GM19468 (cell line): ENCODE data around the gene MED20.

Experiments used
- ATAC-seq: cut with Tn5 transposase; IDR thresholded peaks from one replicate; pipeline ENCODE4 v1.9.1; 2021; ENCODE audit warnings: mild to moderate bottlenecking, moderate library complexity, moderate number of reproducible peaks; ENCODE audit not compliant: unreplicated experiment; ENCODE audit errors: extremely low read depth

Gene MED20

GRCh38 chr6:41941280-41942066 lies 20.5 kb upstream of the MED20 start, which contains the start of gene CCND3:
Gene CCND3 (minus strand): TSS chr6:41941808. CDS start chr6:41941649, 159 bp downstream.
- peak; percentile 95 for ATAC-seq

- no peak for ATAC-seq
These were observed 19.9 kb upstream of the MED20 start for GRCh38 chr6:41940759-41941279.

DNA sequence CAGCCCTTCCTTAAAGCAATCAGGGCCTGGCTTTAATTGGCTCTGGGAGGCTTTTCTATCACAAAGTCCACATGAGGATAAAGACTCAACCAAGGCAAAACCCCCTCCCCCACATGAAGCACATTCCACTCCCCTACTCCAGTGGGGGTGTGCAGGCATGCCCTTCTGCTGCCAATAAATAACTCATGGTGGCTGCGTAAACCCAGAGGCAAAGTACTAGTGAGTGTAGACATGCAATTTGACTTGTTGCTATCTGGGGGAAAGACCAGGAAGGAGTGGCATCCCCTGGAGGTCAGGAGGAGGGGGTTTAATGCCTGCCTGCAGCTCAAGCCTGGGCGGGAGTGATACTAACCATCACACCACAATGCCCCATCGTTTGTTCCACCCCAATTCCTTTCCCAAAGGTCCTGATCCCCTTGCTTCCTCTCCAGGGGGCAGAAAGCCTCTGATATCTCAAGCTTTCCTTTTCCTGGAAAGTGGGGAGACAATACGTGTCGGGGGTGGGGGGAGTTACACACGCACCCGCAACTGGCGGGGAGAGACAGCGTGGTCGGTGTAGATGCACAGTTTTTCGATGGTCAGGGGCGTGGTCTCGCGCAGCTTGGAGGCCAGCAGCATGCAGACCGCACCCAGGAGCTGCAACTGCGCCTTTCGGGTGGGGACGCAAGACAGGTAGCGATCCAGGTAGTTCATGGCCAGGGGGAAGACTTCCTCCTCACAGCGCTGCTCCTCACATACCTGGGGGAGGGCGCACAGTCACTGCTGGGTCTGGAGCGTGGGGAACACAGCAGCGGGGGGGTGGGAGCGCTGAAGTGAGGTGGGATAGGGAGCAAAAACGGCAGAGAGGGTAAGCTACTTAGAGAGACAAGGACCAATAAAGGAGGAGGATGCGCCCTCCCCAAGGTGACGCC lies 19.2 kb upstream of the MED20 start:
- no peak for ATAC-seq

- ATAC-seq: no peak
These were observed 18.4 kb upstream of the MED20 start for GRCh38 chr6:41939176-41939847.

DNA sequence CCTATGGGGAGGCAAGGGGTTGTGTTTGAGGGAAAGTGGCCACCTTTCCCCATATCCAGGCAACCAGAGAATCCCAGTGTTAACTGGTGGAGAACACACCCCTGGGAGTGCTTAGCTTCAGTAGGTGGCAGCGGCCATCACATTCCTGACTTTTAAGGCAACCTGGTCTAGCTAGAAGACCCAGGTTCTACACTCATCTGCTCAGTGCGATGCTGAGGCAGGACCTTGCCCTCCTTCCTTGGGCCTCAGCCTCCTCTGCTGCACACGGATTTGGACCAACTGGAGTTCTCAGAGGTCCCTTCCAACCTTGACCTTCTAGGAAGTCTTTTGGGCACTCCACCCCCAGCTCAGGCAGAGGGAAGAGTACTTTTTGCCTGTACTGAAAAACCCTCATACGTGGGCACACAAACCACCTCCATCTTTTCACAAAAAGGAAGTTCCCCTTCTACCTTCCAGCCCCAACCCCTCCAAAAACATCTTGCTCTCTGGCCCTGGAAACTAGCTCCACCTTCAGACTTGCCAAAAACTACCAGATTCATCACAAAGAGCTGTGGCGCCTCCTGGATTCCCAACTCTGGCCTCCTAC lies 17.7 kb upstream of the MED20 start:
- ATAC-seq: no peak

- no peak for ATAC-seq
These were observed 17.1 kb upstream of the MED20 start for GRCh38 chr6:41937861-41938574.

GRCh38 chr6:41937472-41937860 lies 16.5 kb upstream of the MED20 start:
- ATAC-seq: no peak

- ATAC-seq: peak; percentile 42
These were observed 15.3 kb upstream of the MED20 start for GRCh38 chr6:41936073-41936837.

- no peak for ATAC-seq
These were observed 14.7 kb upstream of the MED20 start for GRCh38 chr6:41935685-41936072.

DNA sequence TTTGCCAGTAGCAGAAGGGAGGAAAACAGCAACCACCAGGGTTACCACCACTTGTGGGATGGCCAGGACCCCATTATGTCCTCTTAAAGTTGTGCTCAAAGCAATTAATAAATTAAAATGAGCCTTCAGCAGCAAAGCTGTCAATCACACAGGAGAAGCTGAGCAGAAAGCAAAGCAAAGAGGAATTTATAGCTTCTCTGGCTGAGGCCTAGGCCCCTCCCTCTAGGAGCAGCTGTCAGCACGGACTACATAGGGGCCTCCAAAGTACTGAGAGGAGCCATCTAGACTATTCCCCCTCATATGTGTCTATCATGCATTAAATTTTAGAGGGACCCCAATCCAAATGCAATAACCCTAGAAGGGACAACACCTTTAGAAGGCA lies 14.2 kb upstream of the MED20 start:
- ATAC-seq: no peak

DNA sequence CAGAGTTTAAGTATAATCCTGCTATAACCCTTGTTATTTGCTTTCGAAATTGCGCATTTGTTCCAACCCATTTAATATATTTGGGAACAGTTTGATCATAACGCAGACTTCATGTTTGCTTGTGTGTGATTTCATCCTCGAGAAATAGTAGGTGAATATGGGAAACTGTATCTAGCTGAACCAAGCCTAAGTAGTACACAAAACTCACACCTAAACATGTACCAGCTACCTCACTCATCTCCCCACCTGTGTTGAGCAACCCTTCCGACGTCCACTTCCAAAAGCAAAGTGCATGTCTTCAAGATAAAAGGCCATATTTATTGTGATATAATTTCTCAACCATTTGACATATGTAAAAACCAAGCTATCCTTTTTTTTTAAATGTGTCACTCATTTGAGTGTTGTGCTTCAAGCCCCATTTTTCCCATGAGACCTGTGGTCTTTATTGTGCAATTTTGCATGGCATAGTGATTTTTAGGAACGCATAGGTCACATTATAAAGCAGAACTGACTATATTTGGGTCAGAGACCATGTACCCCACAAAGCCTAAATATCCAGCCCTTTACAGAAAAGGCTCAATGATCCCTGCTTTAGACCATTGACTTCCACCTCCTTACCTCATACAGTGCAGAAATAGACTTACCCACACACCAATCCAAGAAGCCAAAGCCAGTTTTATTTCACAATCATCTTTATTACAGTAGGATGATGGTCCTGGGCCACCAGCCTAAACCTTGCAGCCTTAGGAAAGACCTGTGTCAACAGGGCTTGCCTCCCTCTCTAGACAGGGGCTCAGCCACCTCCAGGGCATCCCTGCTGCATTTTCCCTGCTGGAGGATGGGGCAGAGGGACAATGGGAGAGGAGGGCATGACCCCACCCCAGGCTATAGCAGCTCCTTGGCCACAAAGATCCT lies 13.6 kb upstream of the MED20 start:
- no peak for ATAC-seq

- no peak for ATAC-seq
These were observed 11.4 kb upstream of the MED20 start for GRCh38 chr6:41932378-41932777.

DNA sequence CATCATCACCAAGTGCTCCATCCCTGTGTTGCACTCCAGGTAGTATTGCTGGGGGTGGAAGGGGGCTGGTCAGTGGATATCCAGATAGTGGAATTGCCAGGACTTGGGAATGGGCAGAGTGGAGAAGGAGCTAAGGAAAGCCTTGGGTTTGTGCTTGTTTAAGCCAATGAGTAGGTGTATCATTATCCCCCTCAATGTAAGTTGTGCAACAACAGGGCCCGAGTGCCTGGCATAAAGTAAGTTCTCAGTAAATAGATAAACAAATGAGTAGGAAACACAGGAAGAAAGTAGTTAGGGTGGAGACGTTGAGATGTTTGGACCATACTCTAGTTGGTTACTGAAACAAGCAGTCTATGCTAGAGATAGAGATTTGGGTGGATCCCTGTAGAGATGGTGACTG lies 10.9 kb upstream of the MED20 start:
- ATAC-seq: no peak

GRCh38 chr6:41929924-41930323 lies 9.0 kb upstream of the MED20 start:
- no peak for ATAC-seq

DNA sequence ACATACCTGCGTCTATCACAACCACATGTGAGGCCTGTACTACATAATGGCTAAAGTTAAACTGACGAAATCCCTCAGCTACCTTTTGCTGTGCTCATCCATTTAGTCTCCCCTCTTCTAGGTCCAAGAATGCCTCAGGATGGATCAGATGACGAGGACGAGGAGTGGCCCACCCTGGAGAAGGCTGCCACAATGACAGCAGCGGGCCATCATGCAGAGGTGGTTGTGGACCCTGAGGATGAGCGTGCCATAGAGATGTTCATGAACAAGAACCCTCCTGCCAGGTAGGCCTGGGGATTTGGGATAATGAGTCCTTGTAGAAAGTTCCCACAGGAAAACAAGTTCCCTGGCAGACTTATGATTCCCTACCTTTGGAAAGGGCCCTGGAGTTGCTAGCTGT lies 6.3 kb upstream of the MED20 start:
- no peak for ATAC-seq

DNA sequence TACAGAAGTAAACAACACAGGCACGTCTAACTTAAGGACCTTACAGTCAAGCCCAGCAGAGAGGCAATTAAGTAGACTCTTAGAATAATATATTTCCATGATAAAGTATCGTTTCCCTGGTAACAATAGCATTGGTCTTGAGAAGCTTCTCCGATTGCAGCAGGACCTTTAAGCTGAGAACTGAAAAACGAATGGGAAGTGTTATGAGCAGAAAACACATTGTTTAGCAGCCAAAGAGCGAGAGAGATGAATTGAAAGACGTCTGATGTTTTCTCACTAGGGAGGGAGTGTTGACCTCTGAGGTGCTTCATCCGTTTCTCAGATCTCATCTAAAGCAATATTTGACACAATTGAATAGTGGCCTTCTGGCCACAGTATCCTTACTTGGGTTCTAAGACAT lies 1.2 kb upstream of the MED20 start:
- ATAC-seq: no peak

- ATAC-seq: no peak
These were observed 716 bp upstream of the MED20 start for GRCh38 chr6:41921712-41921998.

DNA sequence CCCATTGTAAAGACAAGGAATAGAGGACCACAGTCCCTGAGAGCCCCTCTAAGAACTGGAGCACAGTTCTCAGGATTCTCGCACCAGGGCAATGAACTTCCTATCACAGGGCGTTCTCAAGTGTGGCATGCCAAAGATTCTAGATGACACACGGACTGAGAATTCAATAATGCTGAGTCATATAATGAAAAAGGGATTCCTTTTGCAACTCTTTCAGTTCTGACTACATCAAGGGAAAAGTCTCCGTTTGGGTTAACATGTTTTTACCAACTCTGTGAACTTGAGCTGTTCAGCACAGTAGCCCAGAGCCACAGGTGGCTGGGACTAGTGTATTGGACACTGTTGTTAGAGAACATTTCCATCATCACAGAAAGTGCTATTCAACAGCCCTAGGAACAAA lies 3.4 kb downstream of the MED20 start:
- ATAC-seq: no peak
